PC-3 (cell line): ENCODE results near the gene PDP2. TPM values are rescaled to one million over a fixed set of nuclear protein-coding genes. Genes with fewer than 3 reads are reported as not detected.

Experiments
- ATAC-seq: fragments of 200-7000 bp; cut with Tn5 transposase; 2 replicates; pipeline ENCODE4 v1.9.1; 2020; ENCODE audit warnings: mild to moderate bottlenecking, moderate library complexity
- BruUV-seq: library from RNA; stranded (reverse); fragments of 400-500 nt; replicated peaks from 2 replicates; lab custom pipeline; 2021; lab: Mats Ljungman, UMichigan
- CTCF ChIA-PET: fragments of 300-600 bp; sonication (Branson Sonifier 250); formaldehyde crosslinking; loops from one replicate; lab custom pipeline; 2022; ENCODE audit warnings: antibody characterized with exemption; lab: Charles Lee
- POLR2A ChIA-PET: fragments of 300-600 bp; sonication (Branson Sonifier 250); formaldehyde crosslinking; loops from one replicate; lab custom pipeline; 2022; ENCODE audit warnings: antibody characterized with exemption; ENCODE audit not compliant: unreplicated experiment; lab: Charles Lee
- DNase-seq: peaks from one replicate; pipeline ENCODE4 v3.0.0-alpha.2; 2015
- H2AFZ ChIP-seq: fragments of 300-600 bp; sonication (generic); 2 replicates; pipeline ENCODE4 v1.6.0; 2016; ENCODE audit warnings: antibody characterized with exemption, low read length
- H3F3A ChIP-seq: fragments of 300-600 bp; sonication (generic); one replicate; pipeline ENCODE4 v1.6.0; 2017; ENCODE audit warnings: antibody characterized with exemption, low read length, control low read depth, mild to moderate bottlenecking; ENCODE audit not compliant: unreplicated experiment
- H3K27ac ChIP-seq: fragments of 300-600 bp; sonication (generic); 2 replicates; pipeline ENCODE4 v1.5.1; 2016; ENCODE audit warnings: mild to moderate bottlenecking, low read length
- H3K27me3 ChIP-seq: fragments of 300-600 bp; sonication (generic); 2 replicates; pipeline ENCODE4 v1.6.1; 2016; ENCODE audit warnings: low read length, mixed read lengths
- H3K36me3 ChIP-seq: fragments of 300-600 bp; sonication (generic); 2 replicates; pipeline ENCODE4 v1.6.1; 2016; ENCODE audit warnings: low read depth, mixed run types, low read length, mixed read lengths
- H3K4me1 ChIP-seq: fragments of 300-600 bp; sonication (generic); 2 replicates; pipeline ENCODE4 v1.5.1; 2016; ENCODE audit warnings: low read length; ENCODE audit not compliant: insufficient read depth
- H3K4me2 ChIP-seq: fragments of 300-600 bp; sonication (generic); 2 replicates; pipeline ENCODE4 v1.6.0; 2016; ENCODE audit warnings: low read length
- H3K4me3 ChIP-seq: fragments of 300-600 bp; sonication (generic); 2 replicates; pipeline ENCODE4 v1.5.1; 2016; ENCODE audit warnings: mild to moderate bottlenecking, low read length, mixed read lengths
- H3K79me2 ChIP-seq: fragments of 300-600 bp; sonication (generic); 2 replicates; pipeline ENCODE4 v1.6.1; 2017; ENCODE audit warnings: low read length, mixed read lengths
- H3K9ac ChIP-seq: fragments of 300-600 bp; sonication (generic); 2 replicates; pipeline ENCODE4 v1.6.0; 2016; ENCODE audit warnings: mild to moderate bottlenecking, low read length
- H3K9me2 ChIP-seq: fragments of 300-600 bp; sonication (generic); replicated peaks from 2 replicates; pipeline ENCODE4 v1.6.1; 2016; ENCODE audit warnings: mixed run types, low read length, mixed read lengths
- H3K9me3 ChIP-seq: fragments of 300-600 bp; sonication (generic); 2 replicates; pipeline ENCODE4 v1.6.1; 2016; ENCODE audit warnings: low read length, mixed read lengths
- H4K20me1 ChIP-seq: fragments of 300-600 bp; sonication (generic); 2 replicates; pipeline ENCODE4 v1.6.1; 2016; ENCODE audit warnings: low read length, mixed read lengths
- EZH2 ChIP-seq: fragments of 300-600 bp; sonication (generic); IDR thresholded peaks from one replicate; pipeline ENCODE4 v1.6.1; 2017; ENCODE audit warnings: antibody characterized with exemption, mild to moderate bottlenecking, low read length; ENCODE audit not compliant: unreplicated experiment
- EZH2phosphoT487 ChIP-seq: fragments of 300-600 bp; sonication (generic); IDR thresholded peaks from 2 replicates; pipeline ENCODE4 v1.6.1; 2018; ENCODE audit warnings: mild to moderate bottlenecking, antibody characterized with exemption, low read length, borderline replicate concordance
- intact Hi-C: fragments of 100-400 bp; cut with micrococcal nuclease; formaldehyde crosslinking; loops from 2 replicates; pipeline ENCODE4 v1.9.0; 2023
- total RNA-seq: library from RNA; depleted of rRNA; stranded (reverse); fragments of >200 nt; gene quantifications from 2 replicates; pipeline ENCODE4 v1.2.3, GENCODE V29; 2014
- TF ChIP-seq, protein P1 (sequence below): fragments of 300-600 bp; sonication (generic); conservative IDR thresholded peaks from 2 replicates; pipeline ENCODE4 v1.5.1; 2017; ENCODE audit warnings: antibody characterized with exemption, low read depth, mild to moderate bottlenecking, low read length

PDP2 gene
- total RNA-seq, 1 experiment from 2014 or later: 2.8 TPM

DNA sequence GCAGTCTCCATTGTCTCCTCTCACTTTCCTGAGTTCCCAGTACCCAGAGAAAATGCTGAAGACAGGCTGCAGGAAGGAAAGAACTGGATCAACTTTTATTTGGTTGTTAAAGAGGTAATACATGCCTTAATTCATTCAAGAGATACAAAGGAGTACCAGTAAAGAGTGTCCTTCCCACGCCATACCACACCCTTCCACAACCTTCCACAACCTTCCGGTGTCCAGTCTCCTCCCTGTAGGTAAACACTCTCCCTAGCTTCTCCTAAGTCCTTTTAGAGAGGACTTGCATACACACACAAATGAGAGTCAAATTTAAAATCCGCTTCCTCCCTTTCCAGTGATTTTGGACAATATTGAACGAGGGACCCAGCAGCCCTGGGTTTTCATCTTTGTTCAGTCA, 38.9 kb upstream of the PDP2 start:
- ChIA-PET POLR2A (no interaction called here), CTCF (no interaction called here)
- H3K4me3 ChIP-seq: no peak overlapping the region
- no peaks in the 10 kb centered on the region for H3K4me1 ChIP-seq
- H2AFZ ChIP-seq: no peak overlapping the region
- no TSS peak for BruUV-seq
- intact Hi-C loops: no loop called here
- TF ChIP-seq EZH2phosphoT487 (no peak), EZH2 (no peak)
- TF ChIP-seq, protein P1, sequence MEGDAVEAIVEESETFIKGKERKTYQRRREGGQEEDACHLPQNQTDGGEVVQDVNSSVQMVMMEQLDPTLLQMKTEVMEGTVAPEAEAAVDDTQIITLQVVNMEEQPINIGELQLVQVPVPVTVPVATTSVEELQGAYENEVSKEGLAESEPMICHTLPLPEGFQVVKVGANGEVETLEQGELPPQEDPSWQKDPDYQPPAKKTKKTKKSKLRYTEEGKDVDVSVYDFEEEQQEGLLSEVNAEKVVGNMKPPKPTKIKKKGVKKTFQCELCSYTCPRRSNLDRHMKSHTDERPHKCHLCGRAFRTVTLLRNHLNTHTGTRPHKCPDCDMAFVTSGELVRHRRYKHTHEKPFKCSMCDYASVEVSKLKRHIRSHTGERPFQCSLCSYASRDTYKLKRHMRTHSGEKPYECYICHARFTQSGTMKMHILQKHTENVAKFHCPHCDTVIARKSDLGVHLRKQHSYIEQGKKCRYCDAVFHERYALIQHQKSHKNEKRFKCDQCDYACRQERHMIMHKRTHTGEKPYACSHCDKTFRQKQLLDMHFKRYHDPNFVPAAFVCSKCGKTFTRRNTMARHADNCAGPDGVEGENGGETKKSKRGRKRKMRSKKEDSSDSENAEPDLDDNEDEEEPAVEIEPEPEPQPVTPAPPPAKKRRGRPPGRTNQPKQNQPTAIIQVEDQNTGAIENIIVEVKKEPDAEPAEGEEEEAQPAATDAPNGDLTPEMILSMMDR: no peak
- H4K20me1 ChIP-seq: no peaks in the 10 kb centered on the region
- H3K9ac ChIP-seq: no peak overlapping the region
- H3K79me2 ChIP-seq: no peaks in the 10 kb centered on the region
- H3K36me3 ChIP-seq: no peaks in the 10 kb centered on the region
- no peak for DNase-seq
- H3K27ac ChIP-seq: no peak overlapping the region
- peaks cover 18% of the 10 kb centered on the region for H3K27me3 ChIP-seq
- no peak overlapping the region for H3K4me2 ChIP-seq
- H3F3A ChIP-seq: no peaks in the 10 kb centered on the region
- no peaks in the 10 kb centered on the region for H3K9me3 ChIP-seq
- ATAC-seq: peak; percentile 27
- no peaks in the 10 kb centered on the region for H3K9me2 ChIP-seq

DNA sequence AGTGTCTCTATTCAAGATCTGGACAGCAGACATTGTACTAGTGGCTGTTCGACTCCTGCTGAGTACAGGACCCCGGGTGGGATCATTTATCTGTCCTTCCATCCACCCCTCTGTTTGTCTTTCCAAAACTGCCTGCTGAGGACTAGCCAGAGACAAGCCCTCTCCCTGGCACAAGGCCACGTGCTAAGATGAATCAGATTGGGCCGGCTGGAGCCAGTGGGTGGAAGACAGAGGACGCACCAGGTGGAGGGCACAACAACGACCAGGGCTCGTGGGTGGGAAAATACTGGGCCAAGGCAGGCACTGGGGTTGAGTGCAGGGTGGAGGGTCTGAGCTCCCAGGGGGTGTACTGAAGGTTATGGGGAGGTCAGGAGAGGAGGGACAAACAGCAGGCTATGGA, 37.5 kb upstream of the PDP2 start:
- H3K9ac ChIP-seq: no peak overlapping the region
- H4K20me1 ChIP-seq: no peaks in the 10 kb centered on the region
- DNase-seq: no peak
- no peak overlapping the region for H3K4me3 ChIP-seq
- CTCF ChIA-PET: no interaction called here
- H3K4me1 ChIP-seq: no peaks in the 10 kb centered on the region
- no peaks in the 10 kb centered on the region for H3K79me2 ChIP-seq
- no peak overlapping the region for H3K4me2 ChIP-seq
- no peaks in the 10 kb centered on the region for H3K9me3 ChIP-seq
- H3F3A ChIP-seq: no peaks in the 10 kb centered on the region
- H3K36me3 ChIP-seq: no peaks in the 10 kb centered on the region
- intact Hi-C loops: no loop called here
- no peak for ATAC-seq
- POLR2A ChIA-PET: no interaction called here
- TF ChIP-seq EZH2phosphoT487: no peak
- TF ChIP-seq EZH2: no peak
- TF ChIP-seq, protein P1: no peak
- H3K27ac ChIP-seq: no peak overlapping the region
- no TSS peak for BruUV-seq
- H3K27me3 ChIP-seq: peaks cover 18% of the 10 kb centered on the region
- H2AFZ ChIP-seq: no peak overlapping the region
- H3K9me2 ChIP-seq: no peaks in the 10 kb centered on the region

DNA sequence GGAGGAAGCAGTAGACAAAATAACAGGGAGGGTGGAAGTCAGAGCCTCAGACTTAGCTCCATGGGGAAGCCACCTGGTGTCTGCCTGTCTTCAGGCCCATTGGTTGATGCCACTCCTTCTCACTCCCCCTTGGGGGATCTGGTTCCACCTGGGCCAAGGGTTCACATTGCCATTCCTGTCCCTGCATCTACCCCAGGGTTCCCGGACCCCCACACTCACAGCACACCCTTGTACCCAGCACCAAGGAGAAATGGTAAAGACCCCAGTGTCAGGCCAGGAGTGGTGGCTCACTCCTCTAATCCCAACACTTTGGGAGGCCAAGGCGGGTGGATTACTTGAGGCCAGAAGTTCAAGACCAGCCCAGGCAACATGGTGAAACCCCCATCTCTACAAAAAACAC, 37.1 kb upstream of the PDP2 start:
- Histone ChIP-seq H3K4me2 (no peak overlapping the region), H3F3A (no peaks in the 10 kb centered on the region), H3K27ac (no peak overlapping the region), H3K27me3 (peaks cover 18% of the 10 kb centered on the region), H3K36me3 (no peaks in the 10 kb centered on the region), H3K4me3 (no peak overlapping the region), H2AFZ (no peak overlapping the region), H3K79me2 (no peaks in the 10 kb centered on the region), H3K9ac (no peak overlapping the region), H3K4me1 (no peaks in the 10 kb centered on the region), H3K9me3 (no peaks in the 10 kb centered on the region), H4K20me1 (no peaks in the 10 kb centered on the region), H3K9me2 (no peaks in the 10 kb centered on the region)
- ATAC-seq: no peak
- BruUV-seq: no TSS peak
- no peak for DNase-seq
- TF ChIP-seq EZH2: no peak
- no peak for TF ChIP-seq EZH2phosphoT487
- TF ChIP-seq, protein P1: no peak
- CTCF ChIA-PET: no interaction called here
- POLR2A ChIA-PET: no interaction called here
- intact Hi-C loops: no loop called here
